ENCODE results near the gene KHNYN. TPM values are rescaled to one million over a fixed set of nuclear protein-coding genes. Genes with fewer than 3 reads are reported as not detected.

The KHNYN gene
- total RNA-seq, 4 donors from 2014 or later = 65.7 to 129 (median 101) TPM

- TF ChIP-seq EP300 (IDR thresholded peaks at IDR 0.05; ENCODE audit: low read depth) (no peak), POLR2A (IDR thresholded peaks at IDR 0.05) (no peak), POLR2AphosphoS5 (IDR thresholded peaks at IDR 0.05) (no peak)
- TF ChIP-seq, protein P1, sequence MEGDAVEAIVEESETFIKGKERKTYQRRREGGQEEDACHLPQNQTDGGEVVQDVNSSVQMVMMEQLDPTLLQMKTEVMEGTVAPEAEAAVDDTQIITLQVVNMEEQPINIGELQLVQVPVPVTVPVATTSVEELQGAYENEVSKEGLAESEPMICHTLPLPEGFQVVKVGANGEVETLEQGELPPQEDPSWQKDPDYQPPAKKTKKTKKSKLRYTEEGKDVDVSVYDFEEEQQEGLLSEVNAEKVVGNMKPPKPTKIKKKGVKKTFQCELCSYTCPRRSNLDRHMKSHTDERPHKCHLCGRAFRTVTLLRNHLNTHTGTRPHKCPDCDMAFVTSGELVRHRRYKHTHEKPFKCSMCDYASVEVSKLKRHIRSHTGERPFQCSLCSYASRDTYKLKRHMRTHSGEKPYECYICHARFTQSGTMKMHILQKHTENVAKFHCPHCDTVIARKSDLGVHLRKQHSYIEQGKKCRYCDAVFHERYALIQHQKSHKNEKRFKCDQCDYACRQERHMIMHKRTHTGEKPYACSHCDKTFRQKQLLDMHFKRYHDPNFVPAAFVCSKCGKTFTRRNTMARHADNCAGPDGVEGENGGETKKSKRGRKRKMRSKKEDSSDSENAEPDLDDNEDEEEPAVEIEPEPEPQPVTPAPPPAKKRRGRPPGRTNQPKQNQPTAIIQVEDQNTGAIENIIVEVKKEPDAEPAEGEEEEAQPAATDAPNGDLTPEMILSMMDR (IDR thresholded peaks at IDR 0.05) = no peak
- in situ Hi-C loops (cut with MboI; ENCODE audit: low pct_ligation_motif_present in 1 of 4, low pct_unique_long_range_greater_than_20kb in 1 of 4, low sequenced_read_pairs in 3 of 4) = no loop called here
- no peak for DNase-seq
- no peaks in the 10 kb centered on the region for H3K4me1 ChIP-seq
- no peak overlapping the region for H3K27ac ChIP-seq
- no peaks in the 10 kb centered on the region for H3K27me3 ChIP-seq
- intact Hi-C loops (cut with DNase I; ENCODE audit: low total_unique reads) = no loop called here
- no peak overlapping the region for H3K4me3 ChIP-seq
- no peaks in the 10 kb centered on the region for H3K9me3 ChIP-seq
- 70% methylated on average over 6 of the region's 6 CpGs; no CpG with 5 or more reads in 1 of the 2 donors for WGBS, 2 donors (ENCODE audit: low coverage in 1 of 2)
- no peaks in the 10 kb centered on the region for H3K36me3 ChIP-seq
Measured at GRCh38 chr14:24409192-24409591, 20.6 kb upstream of the KHNYN start.

- 83% methylated on average over 5 of the region's 10 CpGs; no CpG with 5 or more reads in 1 of the 2 donors for WGBS, 2 donors (ENCODE audit: low coverage in 1 of 2)
- DNase-seq = no peak
- in situ Hi-C loops (cut with MboI; ENCODE audit: low pct_ligation_motif_present in 1 of 4, low pct_unique_long_range_greater_than_20kb in 1 of 4, low sequenced_read_pairs in 3 of 4) (no loop called here), intact Hi-C loops (cut with DNase I; ENCODE audit: low total_unique reads) (no loop called here)
- Histone ChIP-seq H3K4me3 (no peak overlapping the region), H3K4me1 (no peaks in the 10 kb centered on the region), H3K36me3 (no peaks in the 10 kb centered on the region), H3K27me3 (no peaks in the 10 kb centered on the region), H3K9me3 (no peaks in the 10 kb centered on the region), H3K27ac (no peak overlapping the region)
- TF ChIP-seq EP300 (IDR thresholded peaks at IDR 0.05; ENCODE audit: low read depth) (no peak), POLR2A (IDR thresholded peaks at IDR 0.05) (no peak), POLR2AphosphoS5 (IDR thresholded peaks at IDR 0.05) (no peak)
- TF ChIP-seq, protein P1 (IDR thresholded peaks at IDR 0.05) = no peak
Measured at GRCh38 chr14:24409956-24410355, 19.8 kb upstream of the KHNYN start.

DNA sequence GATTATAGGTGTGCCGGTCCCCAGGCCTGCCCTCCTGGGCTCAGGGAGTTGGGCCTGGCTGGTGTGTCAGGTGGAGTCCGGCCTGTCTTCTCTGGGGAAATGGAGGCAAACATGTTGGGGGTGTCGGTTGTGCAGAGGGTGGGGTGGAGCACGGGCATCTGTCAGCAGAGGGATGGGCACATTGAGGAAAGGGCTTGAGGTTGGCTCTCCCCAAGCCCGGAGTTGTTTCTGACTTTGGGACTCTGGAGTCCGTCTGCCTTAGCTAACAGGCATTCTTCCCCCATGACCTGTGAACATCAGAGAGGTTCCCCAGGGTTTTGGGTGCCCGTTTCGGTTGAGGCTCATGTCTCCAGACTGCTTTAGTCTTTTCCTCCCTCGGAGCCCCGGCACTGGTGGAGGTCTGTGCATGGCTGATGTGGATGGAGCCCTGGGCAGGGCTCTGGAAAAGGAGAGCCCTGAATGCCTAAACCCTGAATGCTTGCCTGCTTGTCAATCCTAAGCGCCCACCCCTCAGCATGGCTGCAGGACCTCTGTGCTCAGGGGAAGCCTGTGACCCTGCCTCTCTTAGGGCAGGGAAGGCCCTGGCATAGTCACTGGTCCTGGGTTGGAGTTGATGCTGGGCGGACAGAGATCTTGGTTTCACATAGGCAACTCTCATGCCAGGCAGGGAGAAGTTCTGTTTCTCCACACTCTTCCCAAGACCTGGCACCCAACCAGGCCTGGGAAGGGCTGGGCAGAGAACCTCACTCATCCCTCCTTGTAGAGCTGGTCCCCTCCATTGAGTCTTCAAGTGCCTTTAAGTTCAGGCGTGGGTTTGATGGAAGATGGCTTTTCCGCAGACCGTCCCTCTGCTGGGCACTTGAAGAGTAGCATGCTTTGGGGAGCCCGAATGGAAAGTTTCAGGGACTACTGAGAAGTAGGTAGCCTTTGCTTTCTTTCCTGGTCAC, 18.0 kb upstream of the KHNYN start:
- H3K36me3 ChIP-seq = no peaks in the 10 kb centered on the region
- no peak for DNase-seq
- H3K9me3 ChIP-seq = no peaks in the 10 kb centered on the region
- no peaks in the 10 kb centered on the region for H3K27me3 ChIP-seq
- H3K4me3 ChIP-seq = no peak overlapping the region
- TF ChIP-seq, protein P1 (IDR thresholded peaks at IDR 0.05) = peak; percentile 61 to 82 (median 73)
- TF ChIP-seq EP300 (IDR thresholded peaks at IDR 0.05; ENCODE audit: low read depth) = no peak
- intact Hi-C loops (cut with DNase I; ENCODE audit: low total_unique reads) (no loop called here), in situ Hi-C loops (cut with MboI; ENCODE audit: low pct_ligation_motif_present in 1 of 4, low pct_unique_long_range_greater_than_20kb in 1 of 4, low sequenced_read_pairs in 3 of 4) (no loop called here)
- 0 to 65% methylated on average over 1 to 16 of the region's 16 CpGs for WGBS, 2 donors (ENCODE audit: low coverage in 1 of 2)
- no peak overlapping the region for H3K27ac ChIP-seq
- no peaks in the 10 kb centered on the region for H3K4me1 ChIP-seq

DNA sequence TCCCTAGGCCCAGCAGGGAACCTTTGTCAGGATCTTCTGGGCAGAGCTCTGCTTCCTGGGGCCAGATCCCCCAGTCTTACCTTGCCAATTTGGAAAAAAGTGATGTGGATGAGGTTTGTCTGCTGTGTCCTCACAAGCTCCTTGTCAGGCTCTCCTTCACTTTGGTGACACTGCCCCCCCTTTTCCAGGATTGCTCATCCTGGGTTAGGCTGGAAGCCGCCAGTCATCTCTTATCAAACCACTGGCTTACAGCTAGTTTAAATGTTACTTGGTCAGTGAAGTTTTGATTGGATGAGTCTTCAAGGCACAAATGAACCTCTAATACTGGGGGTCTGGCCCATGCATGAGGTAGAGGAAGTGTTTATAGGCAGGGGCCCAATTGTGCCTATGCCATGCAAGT, 15.7 kb upstream of the KHNYN start:
- H3K4me1 ChIP-seq = peaks cover 4 to 12% (median 8%) of the 10 kb centered on the region in 4 donors
- no peak for DNase-seq
- intact Hi-C loops (cut with DNase I; ENCODE audit: low total_unique reads) (no loop called here), in situ Hi-C loops (cut with MboI; ENCODE audit: low pct_ligation_motif_present in 1 of 4, low pct_unique_long_range_greater_than_20kb in 1 of 4, low sequenced_read_pairs in 3 of 4) (no loop called here)
- no peak overlapping the region for H3K27ac ChIP-seq
- H3K36me3 ChIP-seq = no peaks in the 10 kb centered on the region
- 95% methylated on average over 1 of the region's 1 CpG; no CpG with 5 or more reads in 1 of the 2 donors for WGBS, 2 donors (ENCODE audit: low coverage in 1 of 2)
- no peaks in the 10 kb centered on the region for H3K9me3 ChIP-seq
- no peak overlapping the region for H3K4me3 ChIP-seq
- TF ChIP-seq, protein P1 (IDR thresholded peaks at IDR 0.05) = no peak
- no peak for TF ChIP-seq POLR2A (IDR thresholded peaks at IDR 0.05)
- no peaks in the 10 kb centered on the region for H3K27me3 ChIP-seq
